H1 (cell line): ENCODE data around the gene TAF1B.

ENCODE experiments used
- ASH2L ChIP-seq: fragments of 200-600, 300-600 bp; sonication (generic); IDR thresholded peaks from one replicate; pipeline ENCODE4 v1.7.1; 2017; ENCODE audit warnings: low read length
- ATF2 ChIP-seq: IDR thresholded peaks from 2 replicates; pipeline ENCODE4 v1.6.1; 2012; ENCODE audit warnings: low read length, inconsistent platforms
- CTCF ChIP-seq, 3 experiments: IDR thresholded peaks; 1 replicate in 2 of 3; 2 replicates in 1 of 3; pipeline versions ENCODE4 v1.5.1 to v1.6.1; 2011; ENCODE audit warnings: low read length in 3 of 3, mild to moderate bottlenecking in 3 of 3, inconsistent platforms in 2 of 3, low read depth in 1 of 3, moderate library complexity in 1 of 3; ENCODE audit not compliant: insufficient read depth in 1 of 3; ENCODE audit errors: control extremely low read depth in 1 of 3
- EGR1 ChIP-seq: IDR thresholded peaks from 2 replicates; pipeline ENCODE4 v1.6.1; 2011; ENCODE audit warnings: low read depth, low read length, borderline replicate concordance
- EZH2 ChIP-seq: fragments of 200-600 bp; sonication (generic); IDR thresholded peaks from 2 replicates; pipeline ENCODE4 v1.7.1; 2012; ENCODE audit warnings: low read depth, mild to moderate bottlenecking, moderate library complexity, low read length, inconsistent platforms; ENCODE audit not compliant: severe bottlenecking
- NRF1 ChIP-seq: IDR thresholded peaks from 2 replicates; pipeline ENCODE4 v1.6.1; 2011; ENCODE audit warnings: mild to moderate bottlenecking, low read depth, low read length, improper control_type of control experiment
- POLR2A ChIP-seq, 2 experiments: IDR thresholded peaks; 1 replicate in 1 of 2; 2 replicates in 1 of 2; pipeline ENCODE4 v1.6.1; 2011; ENCODE audit warnings: low read depth in 2 of 2, low read length in 2 of 2, mild to moderate bottlenecking in 2 of 2; ENCODE audit errors: control extremely low read depth in 1 of 2
- POLR2AphosphoS5 ChIP-seq: IDR thresholded peaks from 2 replicates; pipeline ENCODE4 v1.6.1; 2011; ENCODE audit warnings: low read depth, low read length
- RAD21 ChIP-seq, 2 experiments: IDR thresholded peaks in 1 of 2; conservative IDR thresholded peaks in 1 of 2; 2 replicates each; pipeline ENCODE4 v1.6.1; 2011; ENCODE audit warnings: low read depth in 2 of 2, low read length in 2 of 2, improper control_type of control experiment in 1 of 2, inconsistent platforms in 1 of 2, mild to moderate bottlenecking in 1 of 2, moderate library complexity in 1 of 2
- RFX5 ChIP-seq: IDR thresholded peaks from 2 replicates; pipeline ENCODE4 v1.6.1; 2011; ENCODE audit warnings: low read depth, low read length, improper control_type of control experiment, borderline replicate concordance
- SIX5 ChIP-seq: IDR thresholded peaks from 2 replicates; pipeline ENCODE4 v1.6.1; 2011; ENCODE audit warnings: mild to moderate bottlenecking, low read depth, low read length
- TCF12 ChIP-seq: IDR thresholded peaks from 2 replicates; pipeline ENCODE4 v1.6.1; 2011; ENCODE audit warnings: low read depth, mild to moderate bottlenecking, low read length
- TEAD4 ChIP-seq: IDR thresholded peaks from 2 replicates; pipeline ENCODE4 v1.6.1; 2012; ENCODE audit warnings: low read depth, low read length, inconsistent platforms, mixed read lengths
- ZNF274 ChIP-seq: IDR thresholded peaks from 2 replicates; pipeline ENCODE4 v1.7.0; 2012; ENCODE audit warnings: low read length, borderline replicate concordance; ENCODE audit errors: extremely low read depth

DNA sequence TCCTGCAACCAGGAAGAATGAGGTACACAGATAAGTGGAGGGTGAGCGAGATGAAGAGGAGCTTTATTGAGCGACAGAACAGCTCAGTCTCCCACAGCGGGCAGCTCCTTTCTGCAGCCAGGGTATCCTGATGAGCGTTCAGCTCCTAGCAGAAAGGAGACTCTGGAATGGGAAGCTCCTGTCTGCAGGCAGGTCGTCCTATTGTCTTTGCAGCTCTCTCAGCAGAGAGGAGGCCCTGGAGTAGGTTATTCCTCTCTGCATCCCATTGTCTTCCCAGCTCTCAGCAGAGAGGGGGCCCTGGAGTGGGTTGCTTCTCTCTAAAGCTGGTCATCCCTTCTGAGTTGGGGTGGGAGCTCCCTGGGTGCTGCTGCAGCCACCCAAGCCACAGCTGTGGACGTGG lies 41.2 kb downstream of the TAF1B start:
- no peak for TF ChIP-seq RAD21 (IDR thresholded peaks at IDR 0.05 in 1 of 2, conservative IDR thresholded peaks at IDR 0.05 in 1 of 2; ENCODE audit: low read depth in 2 of 2, low read length in 2 of 2)
- no peak for TF ChIP-seq CTCF (IDR thresholded peaks at IDR 0.05; ENCODE audit: control extremely low read depth in 1 of 3, insufficient read depth in 1 of 3, low read depth in 1 of 3, low read length in 3 of 3)
- no peak for TF ChIP-seq RFX5
- no peak for TF ChIP-seq POLR2A (IDR thresholded peaks at IDR 0.05; ENCODE audit: control extremely low read depth in 1 of 2, low read depth in 2 of 2, low read length in 2 of 2)
- no peak for TF ChIP-seq TCF12
- no peak for TF ChIP-seq EGR1
- no peak for TF ChIP-seq TEAD4
- no peak for TF ChIP-seq EZH2
- no peak for TF ChIP-seq ZNF274
- no peak for TF ChIP-seq NRF1
- no peak for TF ChIP-seq ATF2
- no peak for TF ChIP-seq SIX5
- no peak for TF ChIP-seq ASH2L
- TF ChIP-seq POLR2AphosphoS5, result no peak
